OCI-LY1 (cell line): Measurements from ENCODE around the gene FOXK2.

ENCODE experiments used
- H2AFZ ChIP-seq: fragments of 200-600 bp; sonication (generic), shearing (Covaris generic); 2 replicates; pipeline ENCODE4 v1.6.0; 2014; ENCODE audit warnings: antibody characterized with exemption, mild to moderate bottlenecking, low read length
- H3F3A ChIP-seq: fragments of 200-600 bp; sonication (generic), shearing (Covaris generic); 2 replicates; pipeline ENCODE4 v1.6.0; 2014; ENCODE audit warnings: mild to moderate bottlenecking, antibody characterized with exemption, low read length, moderate library complexity; ENCODE audit not compliant: insufficient read depth
- H3K27ac ChIP-seq: fragments of 200-600 bp; sonication (generic); 2 replicates; pipeline ENCODE4 v1.5.1; 2014; ENCODE audit warnings: low read length, mixed run types, mild to moderate bottlenecking, low read depth; ENCODE audit not compliant: poor library complexity, severe bottlenecking
- H3K27me3 ChIP-seq: fragments of 200-600 bp; sonication (generic); 2 replicates; pipeline ENCODE4 v1.6.0; 2014; ENCODE audit warnings: antibody characterized with exemption, mild to moderate bottlenecking, low read length, moderate library complexity; ENCODE audit not compliant: insufficient read depth
- H3K36me3 ChIP-seq: fragments of 200-600 bp; sonication (generic); 2 replicates; pipeline ENCODE4 v1.6.1; 2014; ENCODE audit warnings: mild to moderate bottlenecking, antibody characterized with exemption, low read length, moderate library complexity, mixed read lengths; ENCODE audit not compliant: insufficient read depth
- H3K4me1 ChIP-seq: fragments of 200-600 bp; sonication (generic); 2 replicates; pipeline ENCODE4 v1.5.1; 2014; ENCODE audit warnings: mild to moderate bottlenecking, low read length, moderate library complexity; ENCODE audit not compliant: insufficient read depth, severe bottlenecking
- H3K4me2 ChIP-seq: fragments of 200-600 bp; sonication (generic), shearing (Covaris generic); 2 replicates; pipeline ENCODE4 v1.6.1; 2014; ENCODE audit warnings: low read length
- H3K4me3 ChIP-seq: fragments of 200-600 bp; sonication (generic); 2 replicates; pipeline ENCODE4 v1.5.1; 2014; ENCODE audit warnings: low read length, low read depth, mild to moderate bottlenecking, mixed read lengths; ENCODE audit not compliant: poor library complexity, severe bottlenecking
- H3K79me2 ChIP-seq: fragments of 200-600 bp; shearing (Covaris generic); 2 replicates; pipeline ENCODE4 v1.6.1; 2016; ENCODE audit warnings: mixed run types, low read length, mixed read lengths; ENCODE audit not compliant: insufficient read depth
- H3K9ac ChIP-seq: fragments of 200-600 bp; sonication (generic), shearing (Covaris generic); 2 replicates; pipeline ENCODE4 v1.6.1; 2014; ENCODE audit warnings: mild to moderate bottlenecking, low read length, mixed read lengths
- H3K9me2 ChIP-seq: fragments of 200-600 bp; sonication (generic), shearing (Covaris generic); 2 replicates; pipeline ENCODE4 v1.6.1; 2014; ENCODE audit warnings: low read depth, mild to moderate bottlenecking, low read length, mixed read lengths
- H3K9me3 ChIP-seq: fragments of 200-600 bp; shearing (Covaris generic); 2 replicates; pipeline ENCODE4 v1.6.1; 2014; ENCODE audit warnings: low read length, mixed read lengths
- H4K20me1 ChIP-seq: fragments of 200-600 bp; sonication (generic), shearing (Covaris generic); 2 replicates; pipeline ENCODE4 v1.6.0; 2016; ENCODE audit warnings: mild to moderate bottlenecking, low read length; ENCODE audit not compliant: insufficient read depth
- EZH2 ChIP-seq: fragments of 200-600 bp; sonication (generic), shearing (Covaris generic); IDR thresholded peaks from 2 replicates; pipeline ENCODE4 v1.8.0; 2017; ENCODE audit warnings: borderline replicate concordance, mixed run types, mild to moderate bottlenecking, antibody characterized with exemption, low read length, moderate library complexity, mixed read lengths
- TF ChIP-seq, protein P1 (sequence below): fragments of 200-600 bp; sonication (generic), shearing (Covaris generic); IDR thresholded peaks from 2 replicates; pipeline ENCODE4 v1.5.1; 2017; ENCODE audit warnings: mild to moderate bottlenecking, antibody characterized with exemption, low read length, moderate library complexity, mixed read lengths

Gene FOXK2

DNA sequence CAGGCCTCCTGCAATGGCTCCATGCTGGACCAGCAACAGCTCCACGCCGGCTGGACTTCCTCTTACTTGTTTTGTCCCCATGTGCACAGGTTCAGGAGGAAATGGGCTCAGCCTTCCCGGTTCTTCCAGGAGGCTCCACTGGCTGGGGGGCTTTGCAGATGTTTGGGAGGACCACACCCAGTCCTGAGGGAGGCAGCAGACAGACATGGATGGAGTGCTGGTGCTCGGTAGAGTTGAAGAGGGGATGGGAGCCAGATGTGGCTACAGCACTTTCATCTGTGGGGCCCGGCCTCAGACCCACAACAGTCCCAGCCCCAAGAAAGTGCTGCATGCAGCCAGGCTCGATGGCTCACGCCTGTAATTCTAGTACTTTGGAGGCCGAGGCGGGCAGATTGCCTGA, 39.2 kb upstream of the FOXK2 start:
- H3K9me3 ChIP-seq: no peaks in the 10 kb centered on the region
- no peaks in the 10 kb centered on the region for H3K27me3 ChIP-seq
- peak overlapping the region; percentile 57 for H3K27ac ChIP-seq
- H3K4me1 ChIP-seq: peaks cover 16% of the 10 kb centered on the region
- no peaks in the 10 kb centered on the region for H3F3A ChIP-seq
- peaks cover 76% of the 10 kb centered on the region for H3K36me3 ChIP-seq
- no peak overlapping the region for H3K4me2 ChIP-seq
- H4K20me1 ChIP-seq: no peaks in the 10 kb centered on the region
- TF ChIP-seq, protein P1, sequence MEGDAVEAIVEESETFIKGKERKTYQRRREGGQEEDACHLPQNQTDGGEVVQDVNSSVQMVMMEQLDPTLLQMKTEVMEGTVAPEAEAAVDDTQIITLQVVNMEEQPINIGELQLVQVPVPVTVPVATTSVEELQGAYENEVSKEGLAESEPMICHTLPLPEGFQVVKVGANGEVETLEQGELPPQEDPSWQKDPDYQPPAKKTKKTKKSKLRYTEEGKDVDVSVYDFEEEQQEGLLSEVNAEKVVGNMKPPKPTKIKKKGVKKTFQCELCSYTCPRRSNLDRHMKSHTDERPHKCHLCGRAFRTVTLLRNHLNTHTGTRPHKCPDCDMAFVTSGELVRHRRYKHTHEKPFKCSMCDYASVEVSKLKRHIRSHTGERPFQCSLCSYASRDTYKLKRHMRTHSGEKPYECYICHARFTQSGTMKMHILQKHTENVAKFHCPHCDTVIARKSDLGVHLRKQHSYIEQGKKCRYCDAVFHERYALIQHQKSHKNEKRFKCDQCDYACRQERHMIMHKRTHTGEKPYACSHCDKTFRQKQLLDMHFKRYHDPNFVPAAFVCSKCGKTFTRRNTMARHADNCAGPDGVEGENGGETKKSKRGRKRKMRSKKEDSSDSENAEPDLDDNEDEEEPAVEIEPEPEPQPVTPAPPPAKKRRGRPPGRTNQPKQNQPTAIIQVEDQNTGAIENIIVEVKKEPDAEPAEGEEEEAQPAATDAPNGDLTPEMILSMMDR: no peak
- no peak for TF ChIP-seq EZH2
- no peak overlapping the region; the same call in 1 of the 2 replicates for H3K9ac ChIP-seq
- H2AFZ ChIP-seq: no peak overlapping the region
- no peaks in the 10 kb centered on the region for H3K9me2 ChIP-seq
- no peaks in the 10 kb centered on the region for H3K79me2 ChIP-seq
- no peak overlapping the region for H3K4me3 ChIP-seq

DNA sequence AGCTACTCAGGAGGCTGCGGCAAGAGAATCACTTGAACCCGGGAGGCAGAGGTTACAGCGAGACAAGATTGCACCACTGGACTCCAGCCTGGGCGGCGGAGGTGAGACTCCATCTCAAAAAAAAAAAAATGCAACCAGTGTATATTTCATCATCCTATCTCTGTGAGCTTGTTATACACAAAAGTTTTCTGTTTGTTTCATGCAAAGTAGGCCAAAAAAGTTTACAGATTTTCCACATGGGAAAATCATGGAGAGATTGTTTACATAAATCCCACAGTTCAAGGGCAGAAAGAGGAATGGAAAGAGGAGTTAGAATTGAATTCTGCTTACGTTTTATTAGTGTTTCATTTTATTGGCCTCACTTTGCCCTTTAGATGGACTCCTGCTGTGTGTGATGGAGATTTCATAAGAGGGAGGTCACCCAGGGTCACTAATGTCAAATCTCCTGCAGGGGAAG, 36.3 kb upstream of the FOXK2 start:
- Histone ChIP-seq H2AFZ (no peak overlapping the region), H3K4me1 (peaks cover 16% of the 10 kb centered on the region), H3K4me3 (no peak overlapping the region), H3K4me2 (no peak overlapping the region), H3K9me3 (no peaks in the 10 kb centered on the region), H3K79me2 (no peaks in the 10 kb centered on the region), H3K27ac (no peak overlapping the region), H3F3A (no peaks in the 10 kb centered on the region), H3K9ac (no peak overlapping the region), H3K9me2 (no peaks in the 10 kb centered on the region), H4K20me1 (no peaks in the 10 kb centered on the region), H3K36me3 (peaks cover 87% of the 10 kb centered on the region), H3K27me3 (no peaks in the 10 kb centered on the region)
- TF ChIP-seq, protein P1: no peak
- no peak for TF ChIP-seq EZH2

DNA sequence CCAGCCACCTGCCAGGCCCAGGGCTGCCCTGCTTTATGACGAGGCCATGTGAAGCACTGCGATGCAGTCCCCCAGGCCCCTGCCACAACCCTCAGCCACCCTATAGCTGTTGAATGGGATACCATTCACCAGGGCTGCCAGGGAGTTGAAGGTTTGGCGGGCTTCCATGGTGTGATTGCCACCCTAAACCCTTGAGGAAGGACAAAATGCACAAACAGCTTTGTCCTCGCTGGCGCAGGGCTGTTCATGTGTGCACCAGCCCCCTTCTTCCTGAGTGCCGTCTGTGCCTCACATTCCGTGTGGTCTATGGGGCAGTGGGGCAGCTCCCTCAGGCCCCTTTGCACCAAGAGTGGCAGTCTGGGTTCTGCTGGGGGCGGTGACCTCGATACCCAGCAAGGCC, 35.7 kb upstream of the FOXK2 start:
- H3F3A ChIP-seq: no peaks in the 10 kb centered on the region
- peaks cover 86% of the 10 kb centered on the region for H3K36me3 ChIP-seq

More for the DNA sequence above, 35.7 kb upstream of the FOXK2 start:
- Histone ChIP-seq H3K4me1 (peaks cover 19% of the 10 kb centered on the region), H3K9me2 (no peaks in the 10 kb centered on the region), H3K9me3 (no peaks in the 10 kb centered on the region), H3K4me2 (no peak overlapping the region), H3K79me2 (no peaks in the 10 kb centered on the region), H3K27ac (no peak overlapping the region), H4K20me1 (no peaks in the 10 kb centered on the region), H3K27me3 (no peaks in the 10 kb centered on the region), H3K4me3 (no peak overlapping the region), H2AFZ (no peak overlapping the region), H3K9ac (no peak overlapping the region)
- TF ChIP-seq, protein P1: no peak
- TF ChIP-seq EZH2: no peak
